Lower lobe of right lung (tissue), 2 donors: ENCODE data around the gene LURAP1L. TPM values are rescaled to one million over a fixed set of nuclear protein-coding genes. Genes with fewer than 3 reads are reported as not detected.

Source experiments
- ATAC-seq, 2 donors: fragments of 200-7000 bp; cut with Tn5 transposase; one replicate each; pipeline ENCODE4 v1.9.1; 2020 to 2022; ENCODE audit warnings: mild to moderate bottlenecking in 2 of 2, moderate library complexity in 2 of 2
- DNase-seq: peaks from one replicate; pipeline ENCODE4 v3.0.0-alpha.2; 2020
- H3K27ac ChIP-seq: fragments of 200-600 bp; one replicate; pipeline ENCODE4 v1.8.0; 2022
- H3K27me3 ChIP-seq: fragments of 200-600 bp; one replicate; pipeline ENCODE4 v1.8.0; 2022; ENCODE audit warnings: low read depth
- H3K36me3 ChIP-seq: fragments of 200-600 bp; one replicate; pipeline ENCODE4 v1.8.0; 2022; ENCODE audit warnings: mild to moderate bottlenecking
- H3K4me1 ChIP-seq: fragments of 200-600 bp; one replicate; pipeline ENCODE4 v1.8.0; 2022
- H3K4me3 ChIP-seq: fragments of 200-600 bp; one replicate; pipeline ENCODE4 v1.8.0; 2022; ENCODE audit warnings: mild to moderate bottlenecking
- H3K9me3 ChIP-seq: fragments of 200-600 bp; one replicate; pipeline ENCODE4 v1.8.0; 2022
- intact Hi-C: fragments of 100-400 bp; cut with DNase I; formaldehyde crosslinking; loops from one replicate; pipeline ENCODE4 v1.11.0; 2022
- total RNA-seq: library from RNA; stranded (reverse); fragmentation: NEBNext Ultra II Directional; extraction: Animal tissue kit (Norgen Biotek cat#: 25700); gene quantifications from one replicate; pipeline ENCODE4 v1.2.1, GENCODE V29; 2021
- TF ChIP-seq, protein P1 (sequence below): fragments of 200-600 bp; IDR thresholded peaks from one replicate; pipeline ENCODE4 v1.8.0; 2022; ENCODE audit warnings: antibody characterized with exemption, mild to moderate bottlenecking
- donor health status: DM: no; HTN: yes; CAD: no; lungs with severe emphysema.

The LURAP1L gene
- total RNA-seq, 1 donor from 2014 or later = 29.2 TPM

DNA sequence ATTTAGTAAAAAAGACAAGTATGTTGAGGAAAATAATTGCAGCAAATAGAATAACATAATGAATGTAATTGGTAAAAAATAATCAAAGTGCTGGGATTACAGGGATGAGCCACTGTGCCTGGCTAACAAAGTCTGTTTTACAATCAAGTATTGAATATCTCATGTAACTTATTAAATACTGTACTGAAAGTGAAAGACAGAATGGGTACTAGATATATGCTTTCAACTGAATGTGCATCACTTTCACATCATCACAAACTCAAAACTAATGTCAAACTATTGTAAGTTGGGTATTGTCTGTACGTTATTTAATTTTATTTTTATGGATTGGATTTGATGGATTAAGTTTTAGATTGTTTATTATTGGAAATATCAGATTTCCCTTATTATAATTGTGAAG is 58.9 kb downstream of the LURAP1L start:
- Histone ChIP-seq H3K36me3 (no peaks in the 10 kb centered on the region), H3K27me3 (no peaks in the 10 kb centered on the region), H3K4me3 (no peak overlapping the region), H3K4me1 (no peaks in the 10 kb centered on the region), H3K9me3 (peaks cover 9% of the 10 kb centered on the region), H3K27ac (no peak overlapping the region)
- intact Hi-C loops = no loop called here
- ATAC-seq (no peak), DNase-seq (no peak)
- TF ChIP-seq, protein P1, sequence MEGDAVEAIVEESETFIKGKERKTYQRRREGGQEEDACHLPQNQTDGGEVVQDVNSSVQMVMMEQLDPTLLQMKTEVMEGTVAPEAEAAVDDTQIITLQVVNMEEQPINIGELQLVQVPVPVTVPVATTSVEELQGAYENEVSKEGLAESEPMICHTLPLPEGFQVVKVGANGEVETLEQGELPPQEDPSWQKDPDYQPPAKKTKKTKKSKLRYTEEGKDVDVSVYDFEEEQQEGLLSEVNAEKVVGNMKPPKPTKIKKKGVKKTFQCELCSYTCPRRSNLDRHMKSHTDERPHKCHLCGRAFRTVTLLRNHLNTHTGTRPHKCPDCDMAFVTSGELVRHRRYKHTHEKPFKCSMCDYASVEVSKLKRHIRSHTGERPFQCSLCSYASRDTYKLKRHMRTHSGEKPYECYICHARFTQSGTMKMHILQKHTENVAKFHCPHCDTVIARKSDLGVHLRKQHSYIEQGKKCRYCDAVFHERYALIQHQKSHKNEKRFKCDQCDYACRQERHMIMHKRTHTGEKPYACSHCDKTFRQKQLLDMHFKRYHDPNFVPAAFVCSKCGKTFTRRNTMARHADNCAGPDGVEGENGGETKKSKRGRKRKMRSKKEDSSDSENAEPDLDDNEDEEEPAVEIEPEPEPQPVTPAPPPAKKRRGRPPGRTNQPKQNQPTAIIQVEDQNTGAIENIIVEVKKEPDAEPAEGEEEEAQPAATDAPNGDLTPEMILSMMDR = no peak

GRCh38 chr9:12838546-12838945 is 63.7 kb downstream of the LURAP1L start:
- TF ChIP-seq, protein P1 = no peak
- DNase-seq (no peak), ATAC-seq (no peak)
- no peak overlapping the region for H3K4me3 ChIP-seq
- no peaks in the 10 kb centered on the region for H3K27me3 ChIP-seq
- no peak overlapping the region for H3K27ac ChIP-seq
- peaks cover 9% of the 10 kb centered on the region for H3K9me3 ChIP-seq
- no peaks in the 10 kb centered on the region for H3K4me1 ChIP-seq
- intact Hi-C loops = no loop called here
- H3K36me3 ChIP-seq = no peaks in the 10 kb centered on the region

- ATAC-seq (no peak), DNase-seq (no peak)
- intact Hi-C loops = no loop called here
- Histone ChIP-seq H3K4me3 (no peak overlapping the region), H3K9me3 (no peaks in the 10 kb centered on the region), H3K4me1 (no peaks in the 10 kb centered on the region), H3K27me3 (no peaks in the 10 kb centered on the region), H3K27ac (no peak overlapping the region), H3K36me3 (no peaks in the 10 kb centered on the region)
- TF ChIP-seq, protein P1 = no peak
Observed at GRCh38 chr9:12843735-12844134, 68.9 kb downstream of the LURAP1L start.

DNA sequence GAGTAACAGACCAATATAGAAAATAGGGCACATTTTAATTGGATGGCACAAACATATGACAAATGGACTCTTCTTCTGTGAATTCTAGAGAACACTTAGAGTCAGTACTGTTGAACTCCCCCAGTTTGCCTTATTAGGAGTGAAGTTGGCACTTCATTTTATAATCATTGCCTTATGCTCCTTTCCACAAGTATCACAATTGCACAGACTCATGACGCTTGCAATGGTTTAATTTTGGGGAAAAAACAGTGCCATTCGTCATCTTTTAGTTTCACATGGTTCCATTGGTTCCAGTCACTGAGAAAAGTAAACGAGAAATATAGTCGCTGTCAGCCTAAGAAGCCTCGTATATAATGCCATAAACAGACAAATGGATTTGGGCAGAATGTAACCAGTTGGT is 71.2 kb downstream of the LURAP1L start:
- H3K4me3 ChIP-seq = no peak overlapping the region
- TF ChIP-seq, protein P1 = no peak
- no peaks in the 10 kb centered on the region for H3K36me3 ChIP-seq
- intact Hi-C loops = no loop called here
- no peaks in the 10 kb centered on the region for H3K27me3 ChIP-seq
- H3K27ac ChIP-seq = no peak overlapping the region
- DNase-seq (no peak), ATAC-seq (no peak)
- H3K9me3 ChIP-seq = no peaks in the 10 kb centered on the region
- H3K4me1 ChIP-seq = no peaks in the 10 kb centered on the region

DNA sequence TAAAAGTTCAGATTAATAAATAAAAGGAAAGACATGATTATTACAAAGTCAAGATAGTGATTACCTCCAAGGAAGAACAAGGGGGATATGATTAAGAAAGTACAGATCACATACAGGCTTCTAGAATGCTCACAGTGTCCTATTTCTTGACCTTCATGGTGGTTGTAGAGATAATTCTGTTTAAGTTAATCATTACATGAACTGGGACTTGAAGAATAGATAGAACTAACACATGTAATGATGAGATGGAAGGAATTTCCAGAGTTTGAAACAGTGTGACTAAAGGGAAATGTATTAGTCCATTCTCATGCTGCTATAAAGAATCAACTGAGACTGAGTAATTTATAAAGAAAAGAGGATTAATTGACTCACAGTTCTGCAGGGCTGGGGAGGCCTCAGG is 72.7 kb downstream of the LURAP1L start:
- Histone ChIP-seq H3K27me3 (no peaks in the 10 kb centered on the region), H3K9me3 (no peaks in the 10 kb centered on the region), H3K27ac (no peak overlapping the region), H3K4me3 (no peak overlapping the region), H3K4me1 (no peaks in the 10 kb centered on the region), H3K36me3 (no peaks in the 10 kb centered on the region)
- intact Hi-C loops = no loop called here
- TF ChIP-seq, protein P1 = no peak
- DNase-seq (no peak), ATAC-seq (no peak)

- H3K9me3 ChIP-seq = no peaks in the 10 kb centered on the region
- no peaks in the 10 kb centered on the region for H3K27me3 ChIP-seq
- no peaks in the 10 kb centered on the region for H3K4me1 ChIP-seq
- H3K4me3 ChIP-seq = no peak overlapping the region
- ATAC-seq (no peak), DNase-seq (no peak)
- H3K27ac ChIP-seq = no peak overlapping the region
- H3K36me3 ChIP-seq = no peaks in the 10 kb centered on the region
- intact Hi-C loops = no loop called here
- TF ChIP-seq, protein P1 = no peak
Observed at GRCh38 chr9:12849486-12850003, 74.7 kb downstream of the LURAP1L start.
